Right atrium auricular region (tissue), 2 donors: ENCODE measurements around the gene DNAJB1. TPM values are rescaled to one million over a fixed set of nuclear protein-coding genes. Genes with fewer than 3 reads are reported as not detected.
A peak's percentile ranks its signal among the peaks of the same experiment; 100 is the strongest.

Experiments used
- DNase-seq: peaks from one replicate; pipeline ENCODE4 v3.0.0-alpha.2; 2019; ENCODE audit warnings: low spot score
- H3K27ac ChIP-seq, 2 donors: fragments of 200-600 bp; sonication (generic); 1 replicate in 1 of 2; 2 replicates in 1 of 2; pipeline ENCODE4 v1.5.1; 2016 to 2019
- H3K27me3 ChIP-seq, 2 donors: fragments of 200-600 bp; sonication (generic); one replicate each; pipeline versions ENCODE4 v1.5.1 to v1.6.0; 2017 to 2019
- H3K36me3 ChIP-seq: fragments of 200-600 bp; sonication (generic); one replicate; pipeline ENCODE4 v1.5.1; 2016
- H3K4me1 ChIP-seq, 2 donors: fragments of 200-600 bp; sonication (generic); one replicate each; pipeline versions ENCODE4 v1.5.1 to v1.6.0; 2017 to 2019
- H3K4me3 ChIP-seq, 2 donors: fragments of 200-600 bp; sonication (generic); 1 replicate in 1 of 2; 2 replicates in 1 of 2; pipeline ENCODE4 v1.5.1; 2017 to 2019; ENCODE audit warnings: mild to moderate bottlenecking in 1 of 2, moderate library complexity in 1 of 2
- H3K9me3 ChIP-seq, 2 donors: fragments of 200-600 bp; sonication (generic); one replicate each; pipeline ENCODE4 v1.5.1; 2019
- CTCF ChIP-seq, 2 donors: fragments of 200-600 bp; sonication (generic); IDR thresholded peaks; one replicate each; pipeline ENCODE4 v1.5.1; 2019; ENCODE audit warnings: antibody characterized with exemption in 2 of 2
- total RNA-seq, 2 donors: library from RNA; depleted of rRNA; stranded (reverse); fragments of >200 nt; gene quantifications; one replicate each; pipeline ENCODE4 v1.1.0, GENCODE V29; 2016

DNAJB1 gene
- total RNA-seq, 2 donors from 2014 or later = 36.5 to 52.9 TPM

GRCh38 chr19:14514215-14514863, 3.9 kb downstream of the DNAJB1 start:
- TF ChIP-seq CTCF (IDR thresholded peaks at IDR 0.05) = no peak
- H3K4me1 ChIP-seq = peaks cover 0 to 50% of the 10 kb centered on the region in 2 donors
- DNase-seq = no peak
- H3K27me3 ChIP-seq = no peaks in the 10 kb centered on the region
- H3K36me3 ChIP-seq = peaks cover 32% of the 10 kb centered on the region
- no peaks in the 10 kb centered on the region for H3K9me3 ChIP-seq
- H3K4me3 ChIP-seq = no peak overlapping the region
- no peak overlapping the region for H3K27ac ChIP-seq

GRCh38 chr19:14512406-14512961, 5.7 kb downstream of the DNAJB1 start:
- no peak for DNase-seq
- H3K27ac ChIP-seq = no peak overlapping the region

GRCh38 chr19:14511229-14511593, 7.0 kb downstream of the DNAJB1 start:
- H3K27me3 ChIP-seq = no peaks in the 10 kb centered on the region
- peaks cover 26% of the 10 kb centered on the region for H3K36me3 ChIP-seq
- H3K4me1 ChIP-seq = peaks cover 0 to 37% of the 10 kb centered on the region in 2 donors
- H3K27ac ChIP-seq = peak overlapping the region; percentile 52 to 53
- no peak overlapping the region for H3K4me3 ChIP-seq
- TF ChIP-seq CTCF (IDR thresholded peaks at IDR 0.05) = no peak
- no peaks in the 10 kb centered on the region for H3K9me3 ChIP-seq
- no peak for DNase-seq

More at GRCh38 chr19:14512406-14512961, 5.7 kb downstream of the DNAJB1 start:
- no peak for TF ChIP-seq CTCF (IDR thresholded peaks at IDR 0.05)
- peaks cover 32% of the 10 kb centered on the region for H3K36me3 ChIP-seq
- peaks cover 0 to 48% of the 10 kb centered on the region in 2 donors for H3K4me1 ChIP-seq
- no peaks in the 10 kb centered on the region for H3K9me3 ChIP-seq
- no peak overlapping the region for H3K4me3 ChIP-seq
- H3K27me3 ChIP-seq = no peaks in the 10 kb centered on the region

GRCh38 chr19:14510311-14511228, 7.6 kb downstream of the DNAJB1 start:
- Histone ChIP-seq H3K27me3 (no peaks in the 10 kb centered on the region), H3K36me3 (peaks cover 20% of the 10 kb centered on the region), H3K9me3 (no peaks in the 10 kb centered on the region), H3K4me1 (peaks cover 0 to 30% of the 10 kb centered on the region in 2 donors), H3K4me3 (no peak overlapping the region), H3K27ac (peak overlapping the region; percentile 52 to 53)
- TF ChIP-seq CTCF (IDR thresholded peaks at IDR 0.05) = no peak
- DNase-seq = peak; percentile 85

GRCh38 chr19:14507704-14508542, 10.3 kb downstream of the DNAJB1 start:
- Histone ChIP-seq H3K36me3 (no peaks in the 10 kb centered on the region), H3K27ac (no peak overlapping the region), H3K9me3 (no peaks in the 10 kb centered on the region), H3K4me3 (no peak overlapping the region), H3K4me1 (peaks cover 0 to 16% of the 10 kb centered on the region in 2 donors), H3K27me3 (no peaks in the 10 kb centered on the region)
- no peak for TF ChIP-seq CTCF (IDR thresholded peaks at IDR 0.05)
- no peak for DNase-seq
